GM10266 (cell line): ENCODE measurements around the gene EGF.

Source experiments
- DNase-seq: peaks from one replicate; pipeline ENCODE4 v3.0.0; 2012; ENCODE audit errors: extremely low spot score
- CTCF ChIP-seq: IDR thresholded peaks from 2 replicates; pipeline ENCODE4 v1.5.1; 2012; ENCODE audit warnings: mild to moderate bottlenecking, low read depth; ENCODE audit not compliant: control insufficient read depth, insufficient read depth; ENCODE audit errors: missing control alignments

EGF gene

GRCh38 chr4:109914322-109914721 lies 1.6 kb downstream of the EGF start:
- no peak for TF ChIP-seq CTCF
- DNase-seq: no peak

- no peak for DNase-seq
- TF ChIP-seq CTCF: no peak
These were observed 2.8 kb downstream of the EGF start for GRCh38 chr4:109915385-109916026.

GRCh38 chr4:109916027-109916409 lies 3.3 kb downstream of the EGF start:
- no peak for TF ChIP-seq CTCF
- no peak for DNase-seq

GRCh38 chr4:109921384-109921808 lies 8.7 kb downstream of the EGF start:
- no peak for DNase-seq
- no peak for TF ChIP-seq CTCF

GRCh38 chr4:109925396-109925795 lies 12.7 kb downstream of the EGF start:
- no peak for DNase-seq
- no peak for TF ChIP-seq CTCF

- TF ChIP-seq CTCF: no peak
- DNase-seq: no peak
These were observed 15.8 kb downstream of the EGF start for GRCh38 chr4:109928327-109929045.

GRCh38 chr4:109930464-109930863 lies 17.8 kb downstream of the EGF start:
- DNase-seq: no peak
- no peak for TF ChIP-seq CTCF
